H1 (cell line): ENCODE results near the gene P3H4. TPM values are rescaled to one million over a fixed set of nuclear protein-coding genes. Genes with fewer than 3 reads are reported as not detected.

ENCODE experiments used
- CTCF ChIA-PET: fragments of 300-600 bp; sonication (Branson Sonifier 250); formaldehyde crosslinking; loops from one replicate; lab custom pipeline; 2021; ENCODE audit not compliant: partially characterized antibody; lab: Charles Lee
- POLR2A ChIA-PET: fragments of 300-600 bp; sonication (Branson Sonifier 250); formaldehyde crosslinking; loops from one replicate; lab custom pipeline; 2021; ENCODE audit warnings: inconsistent platforms; ENCODE audit not compliant: partially characterized antibody; lab: Charles Lee
- DNase-seq, 2 experiments: peaks; one replicate each; pipeline versions ENCODE4 v3.0.0 to v3.0.0-alpha.2; 2010 to 2022; ENCODE audit warnings: low spot score in 2 of 2, low read depth in 1 of 2, mixed read lengths in 1 of 2
- FAIRE-seq: peaks from 2 replicates; lab custom pipeline; 2011; peaks lifted over from hg19 to GRCh38; lab: Jason Lieb, UNC
- H2AFZ ChIP-seq: 2 replicates; pipeline ENCODE4 v1.8.1; 2012; ENCODE audit warnings: low read length, inconsistent platforms
- H2AK5ac ChIP-seq: 2 replicates; pipeline ENCODE4 v1.6.1; 2013; ENCODE audit warnings: low read depth, low read length
- H2BK120ac ChIP-seq: replicated peaks from 2 replicates; pipeline ENCODE3; 2013; ENCODE audit warnings: low read depth, low read length, inconsistent platforms
- H2BK12ac ChIP-seq: 2 replicates; pipeline ENCODE4 v1.6.1; 2013; ENCODE audit warnings: low read depth, low read length
- H2BK15ac ChIP-seq: 2 replicates; pipeline ENCODE4 v1.6.1; 2013; ENCODE audit warnings: low read length
- H2BK20ac ChIP-seq: 2 replicates; pipeline ENCODE4 v1.6.1; 2013; ENCODE audit warnings: low read length
- H2BK5ac ChIP-seq: 2 replicates; pipeline ENCODE4 v1.6.1; 2013; ENCODE audit warnings: low read depth, low read length
- H3K14ac ChIP-seq: 2 replicates; pipeline ENCODE4 v1.6.1; 2013; ENCODE audit warnings: inconsistent platforms; ENCODE audit not compliant: insufficient read length
- H3K18ac ChIP-seq: 2 replicates; pipeline ENCODE4 v1.6.1; 2013; ENCODE audit warnings: low read length; ENCODE audit errors: extremely low read depth
- H3K23ac ChIP-seq: 2 replicates; pipeline ENCODE4 v1.6.1; 2013; ENCODE audit warnings: inconsistent platforms; ENCODE audit not compliant: insufficient read length
- H3K23me2 ChIP-seq: 2 replicates; pipeline ENCODE4 v1.6.1; 2013; ENCODE audit warnings: low read depth, low read length
- H3K27ac ChIP-seq: 2 replicates; pipeline ENCODE4 v1.6.1; 2011; ENCODE audit warnings: low read depth, low read length, inconsistent platforms
- H3K27me3 ChIP-seq, 4 experiments: replicated peaks in 1 of 4; 1 replicate in 1 of 4; 2 replicates in 3 of 4; pipeline versions ENCODE4 v1.6.1 to v1.8.1; 2011 to 2013; ENCODE audit warnings: low read length in 3 of 4, mild to moderate bottlenecking in 3 of 4, inconsistent platforms in 2 of 4, mixed read lengths in 2 of 4, moderate library complexity in 1 of 4; ENCODE audit not compliant: control insufficient read depth in 3 of 4, insufficient read depth in 3 of 4; ENCODE audit errors: extremely low read depth in 1 of 4
- H3K36me3 ChIP-seq, 4 experiments: 2 replicates each; pipeline versions ENCODE4 v1.6.1 to v1.8.1; 2011 to 2013; ENCODE audit warnings: mild to moderate bottlenecking in 4 of 4, low read length in 3 of 4, moderate library complexity in 2 of 4, control low read depth in 1 of 4, inconsistent platforms in 1 of 4; ENCODE audit not compliant: insufficient read depth in 4 of 4, control insufficient read depth in 2 of 4
- H3K4ac ChIP-seq: replicated peaks from 2 replicates; pipeline ENCODE3; 2013; ENCODE audit warnings: low read length, low read depth, mixed read lengths, inconsistent platforms; ENCODE audit not compliant: insufficient read length
- H3K4me1 ChIP-seq, 4 experiments: replicated peaks in 1 of 4; 1 replicate in 1 of 4; 2 replicates in 3 of 4; pipeline versions ENCODE4 v1.6.1 to v1.8.1; 2011 to 2013; ENCODE audit warnings: low read length in 3 of 4, inconsistent platforms in 2 of 4, mixed read lengths in 1 of 4; ENCODE audit not compliant: insufficient read depth in 4 of 4, control insufficient read depth in 3 of 4
- H3K4me2 ChIP-seq, 2 experiments: 2 replicates each; pipeline versions ENCODE4 v1.6.1 to v1.8.1; 2011 to 2013; ENCODE audit warnings: low read depth in 2 of 2, low read length in 2 of 2, control low read depth in 1 of 2, inconsistent platforms in 1 of 2, mild to moderate bottlenecking in 1 of 2; ENCODE audit not compliant: insufficient read depth in 1 of 2
- H3K4me3 ChIP-seq, 4 experiments: fragments of 200-600, 300-600 bp in 1 of 4; sonication (generic), shearing (Covaris generic), sonication (Bioruptor Twin) in 1 of 4; 2 replicates each; pipeline versions ENCODE4 v1.5.1 to v1.8.1; 2011 to 2016; ENCODE audit warnings: low read length in 4 of 4, low read depth in 3 of 4, control low read depth in 2 of 4, inconsistent platforms in 2 of 4, mild to moderate bottlenecking in 2 of 4, mixed read lengths in 1 of 4, moderate library complexity in 1 of 4; ENCODE audit not compliant: insufficient read depth in 2 of 4; ENCODE audit errors: extremely low read depth in 1 of 4
- H3K56ac ChIP-seq: replicated peaks from 2 replicates; pipeline ENCODE3; 2013; ENCODE audit warnings: low read depth, mild to moderate bottlenecking, mixed read lengths, low read length, inconsistent platforms; ENCODE audit not compliant: insufficient read length
- H3K79me1 ChIP-seq: 2 replicates; pipeline ENCODE4 v1.6.1; 2013; ENCODE audit warnings: low read depth, low read length, control low read depth
- H3K79me2 ChIP-seq, 2 experiments: 2 replicates each; pipeline versions ENCODE4 v1.6.1 to v1.8.1; 2012 to 2013; ENCODE audit warnings: low read length in 2 of 2, mild to moderate bottlenecking in 2 of 2, inconsistent platforms in 1 of 2; ENCODE audit not compliant: insufficient read depth in 2 of 2, control insufficient read depth in 1 of 2
- H3K9ac ChIP-seq, 4 experiments: replicated peaks in 1 of 4; 1 replicate in 1 of 4; 2 replicates in 3 of 4; pipeline versions ENCODE4 v1.6.1 to v1.8.1; 2011 to 2013; ENCODE audit warnings: low read depth in 3 of 4, low read length in 3 of 4, control low read depth in 2 of 4, mild to moderate bottlenecking in 2 of 4, moderate library complexity in 2 of 4, inconsistent platforms in 1 of 4; ENCODE audit errors: extremely low read depth in 1 of 4
- H3K9me3 ChIP-seq, 2 experiments: 2 replicates each; pipeline versions ENCODE4 v1.6.1 to v1.8.1; 2012 to 2013; ENCODE audit warnings: mild to moderate bottlenecking in 2 of 2, moderate library complexity in 2 of 2, control low read depth in 1 of 2, inconsistent platforms in 1 of 2, low read depth in 1 of 2, low read length in 1 of 2, mixed read lengths in 1 of 2; ENCODE audit not compliant: insufficient read depth in 2 of 2
- H4K20me1 ChIP-seq, 2 experiments: replicated peaks in 1 of 2; 2 replicates each; pipeline versions ENCODE3 to v1.8.1; 2011 to 2013; ENCODE audit warnings: inconsistent platforms in 2 of 2, low read length in 2 of 2, mild to moderate bottlenecking in 1 of 2; ENCODE audit not compliant: insufficient read depth in 2 of 2, control insufficient read depth in 1 of 2
- H4K5ac ChIP-seq: 2 replicates; pipeline ENCODE4 v1.6.1; 2013; ENCODE audit warnings: low read length, low read depth, mixed read lengths, inconsistent platforms; ENCODE audit not compliant: insufficient read length
- H4K8ac ChIP-seq: 2 replicates; pipeline ENCODE4 v1.8.0; 2013; ENCODE audit warnings: mild to moderate bottlenecking, moderate library complexity, low read length, inconsistent platforms; ENCODE audit not compliant: insufficient read depth; ENCODE audit errors: extremely low read depth
- H4K91ac ChIP-seq: replicated peaks from 2 replicates; pipeline ENCODE3; 2013; ENCODE audit warnings: low read length, mixed read lengths, inconsistent platforms; ENCODE audit not compliant: insufficient read length
- GTF2F1 ChIP-seq: IDR thresholded peaks from 2 replicates; pipeline ENCODE4 v1.6.1; 2012; ENCODE audit warnings: low read depth, low read length, improper control_type of control experiment, borderline replicate concordance
- JUN ChIP-seq: IDR thresholded peaks from 2 replicates; pipeline ENCODE4 v1.6.1; 2011; ENCODE audit warnings: low read depth, mild to moderate bottlenecking, improper control_type of control experiment, low read length
- YY1 ChIP-seq: IDR thresholded peaks from 2 replicates; pipeline ENCODE4 v1.6.1; 2011; ENCODE audit warnings: low read depth, mild to moderate bottlenecking, low read length
- whole genome bisulfite sequencing, 2 experiments: shearing (Covaris generic) in 1 of 2; methylation state at CpG; one replicate each; pipeline versions ENCODE4 v1.1.6 to v1.1.7; 2013 to 2015; ENCODE audit warnings: low lambda C conversion rate in 2 of 2, mixed read lengths in 2 of 2, inconsistent platforms in 1 of 2, low coverage in 1 of 2, missing lambda C conversion rate in 1 of 2; ENCODE audit not compliant: insufficient replicate concordance in 2 of 2, insufficient coverage in 1 of 2, insufficient read length in 1 of 2; ENCODE audit errors: extremely low coverage in 1 of 2, missing lambda C conversion rate in 1 of 2; 5-methylcytosine and 5-hydroxymethylcytosine counted together
- polyA plus RNA-seq, 7 experiments: library from polyadenylated mRNA; depleted of rRNA in 3 of 7; stranded (reverse) in 5 of 7; unstranded in 2 of 7; fragments of >200 nt in 5 of 7; fragments of 200-250 nt in 2 of 7; gene quantifications; 1 replicate in 5 of 7; 2 replicates in 1 of 7; 4 replicates in 1 of 7; pipeline versions ENCODE4 v1.2.1 to v1.2.3, GENCODE V29; 2011 to 2013; ENCODE audit warnings: missing spikeins in 2 of 7, mixed read lengths in 2 of 7
- total RNA-seq: library from RNA; stranded (reverse); fragmentation: NEBNext Ultra II Directional; extraction: Animal tissue kit (Norgen Biotek cat#: 25700); gene quantifications from 2 replicates; pipeline ENCODE4 v1.2.1, GENCODE V29; 2021

P3H4 gene
- total and polyA plus RNA-seq, 2 of the 8 experiments (the other 6 are each of a cell fraction or from before 2014, with no cell fraction given) = 23.4 to 26.7 TPM

DNA sequence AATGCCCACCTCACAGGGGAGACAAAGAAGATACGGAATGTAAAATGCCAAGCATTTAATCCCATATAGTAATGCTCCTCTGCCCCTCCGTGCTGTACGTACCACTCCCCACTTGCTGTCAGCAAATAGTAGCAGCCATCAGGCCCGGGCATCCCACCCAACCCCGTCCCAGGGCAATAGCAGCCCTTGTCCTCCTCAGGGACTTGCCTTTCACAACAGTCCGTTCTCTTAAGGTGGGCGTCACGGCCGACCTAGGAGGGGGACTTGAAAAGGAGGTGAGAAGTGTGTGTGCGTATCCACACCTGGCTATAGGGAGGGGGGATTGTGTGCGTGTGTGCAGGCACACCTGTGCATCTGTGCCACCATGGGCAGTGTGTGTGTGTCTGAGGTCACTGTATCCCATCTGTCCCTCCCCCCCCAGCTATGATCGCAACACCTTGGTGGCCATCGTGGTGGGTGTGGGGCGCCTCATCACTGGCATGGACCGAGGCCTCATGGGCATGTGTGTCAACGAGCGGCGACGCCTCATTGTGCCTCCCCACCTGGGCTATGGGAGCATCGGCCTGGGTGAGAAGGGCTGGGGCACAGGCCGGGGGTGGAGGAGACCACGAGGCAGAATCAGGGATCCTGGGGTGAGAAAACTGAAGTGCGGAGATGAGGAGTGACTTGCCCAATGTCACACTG lies 5.0 kb upstream of the P3H4 start:
- Histone ChIP-seq H3K14ac (no peak overlapping the region), H3K4me3 (no peak overlapping the region), H3K4me1 (peaks cover 0 to 34% (median 18%) of the 10 kb centered on the region in 4 experiments; a peak in 6 of 7 replicates), H3K18ac (no peak overlapping the region), H3K79me2 (peaks cover 0 to 28% of the 10 kb centered on the region in 2 experiments; a peak in 2 of 4 replicates), H4K91ac (peak overlapping the region; percentile 13), H3K27ac (no peak overlapping the region), H3K4ac (no peak overlapping the region), H4K20me1 (peaks cover 0 to 9% of the 10 kb centered on the region in 2 experiments), H3K9ac (0 out of 7 replicates have a peak overlapping the region, but pooled peaks of 1 of the 4 experiments have one; percentile 17), H3K23ac (no peak overlapping the region), H2AK5ac (no peak overlapping the region), H3K23me2 (peaks cover 14% of the 10 kb centered on the region), H2BK120ac (no peak overlapping the region), H2BK5ac (no peak overlapping the region; the same call in 1 of the 2 replicates), H2AFZ (no peak overlapping the region), H2BK15ac (no peak overlapping the region), H3K79me1 (peaks cover 15% of the 10 kb centered on the region), H3K36me3 (peaks cover 2 to 22% (median 3%) of the 10 kb centered on the region in 4 experiments; a peak in 2 of 8 replicates), H2BK20ac (no peak overlapping the region), H3K27me3 (no peaks in the 10 kb centered on the region), H3K56ac (no peak overlapping the region), H4K8ac (no peak overlapping the region), H3K4me2 (no peak overlapping the region), H4K5ac (no peak overlapping the region), H3K9me3 (no peaks in the 10 kb centered on the region), H2BK12ac (peak overlapping the region; percentile 35; the same call in 1 of the 2 replicates)
- ChIA-PET CTCF (interaction anchor here (0.5 to 2.9 kb wide), 3 partner anchors 15 to 38 kb away, joined by 3 to 15 read pairs (median 8); no protein-coding TSS in a partner anchor), POLR2A (interaction anchor here (1.2 to 2.9 kb wide), 4 partner anchors 9 to 128 kb away, joined by 4 to 12 read pairs (median 8); partner anchors contain the start of gene EIF1)
- DNase-seq (no peak), FAIRE-seq (no peak)
- WGBS, 2 experiments = 92% methylated on average over 20 of the region's 23 CpGs; no CpG with 5 or more reads in 1 of the 2 experiments
- TF ChIP-seq GTF2F1 (no peak), JUN (no peak), YY1 (no peak)
